GM12874 (cell line): ENCODE results near the gene HDAC9.

ENCODE experiments used
- CTCF ChIP-seq: IDR thresholded peaks from 2 replicates; pipeline ENCODE4 v1.5.1; 2011; ENCODE audit warnings: low read depth, mild to moderate bottlenecking, control low read depth, low read length, moderate library complexity; ENCODE audit not compliant: insufficient read depth

Gene HDAC9

GRCh38 chr7:18995270-18995671 is 499.7 kb downstream of the HDAC9 start:
- no peak for TF ChIP-seq CTCF

GRCh38 chr7:18995811-18996426 is 500.4 kb downstream of the HDAC9 start:
- TF ChIP-seq CTCF = no peak

- TF ChIP-seq CTCF = no peak
Observed at GRCh38 chr7:18996583-18996982, 501.0 kb downstream of the HDAC9 start.

- no peak for TF ChIP-seq CTCF
Observed at GRCh38 chr7:18997477-18998150, 502.1 kb downstream of the HDAC9 start.

- TF ChIP-seq CTCF = no peak
Observed at GRCh38 chr7:19000410-19000809, 504.9 kb downstream of the HDAC9 start.

GRCh38 chr7:19001854-19002253 is 506.3 kb downstream of the HDAC9 start:
- TF ChIP-seq CTCF = no peak

GRCh38 chr7:19009241-19009935 is 513.8 kb downstream of the HDAC9 start:
- no peak for TF ChIP-seq CTCF
